Measurements from ENCODE around the gene RELL2. TPM values are rescaled to one million over a fixed set of nuclear protein-coding genes. Genes with fewer than 3 reads are reported as not detected.

RELL2 gene, protein sequence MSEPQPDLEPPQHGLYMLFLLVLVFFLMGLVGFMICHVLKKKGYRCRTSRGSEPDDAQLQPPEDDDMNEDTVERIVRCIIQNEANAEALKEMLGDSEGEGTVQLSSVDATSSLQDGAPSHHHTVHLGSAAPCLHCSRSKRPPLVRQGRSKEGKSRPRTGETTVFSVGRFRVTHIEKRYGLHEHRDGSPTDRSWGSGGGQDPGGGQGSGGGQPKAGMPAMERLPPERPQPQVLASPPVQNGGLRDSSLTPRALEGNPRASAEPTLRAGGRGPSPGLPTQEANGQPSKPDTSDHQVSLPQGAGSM
- total RNA-seq = 4.4 and 5.1 TPM in 2 replicates

GRCh38 chr5:141636413-141637122 lies at the start of gene RELL2, which contains the start of gene HDAC3:
Gene RELL2 (plus strand): TSS chr5:141636997. CDS start chr5:141638226, 1,229 bp downstream.
Gene HDAC3 (minus strand): TSS chr5:141636849. CDS start chr5:141636790, 59 bp downstream.
- Histone ChIP-seq H3K9me3 (ENCODE audit: low read depth, low read length) (no peaks in the 10 kb centered on the region), H3K79me2 (ENCODE audit: insufficient read depth, low read length) (peaks cover 50% of the 10 kb centered on the region), H3K27me3 (ENCODE audit: insufficient read depth, low read length) (no peaks in the 10 kb centered on the region), H3K27ac (ENCODE audit: low read depth, low read length) (peak within 1 kb of the TSS; percentile 79), H3K36me3 (ENCODE audit: insufficient read depth, low read length) (peaks cover 23% of the 10 kb centered on the region), H3K4me2 (ENCODE audit: insufficient read depth, low read length) (peak within 1 kb of the TSS; percentile 100), H4K20me1 (ENCODE audit: insufficient read depth, low read length) (peaks cover 45% of the 10 kb centered on the region), H3K4me3 (ENCODE audit: insufficient read depth, low read length) (peak within 1 kb of the TSS; percentile 90), H3K4me1 (ENCODE audit: insufficient read depth, low read length) (peaks cover 22% of the 10 kb centered on the region), H2AFZ (ENCODE audit: low read length) (peak within 1 kb of the TSS; percentile 92)
- TF ChIP-seq, protein P1, sequence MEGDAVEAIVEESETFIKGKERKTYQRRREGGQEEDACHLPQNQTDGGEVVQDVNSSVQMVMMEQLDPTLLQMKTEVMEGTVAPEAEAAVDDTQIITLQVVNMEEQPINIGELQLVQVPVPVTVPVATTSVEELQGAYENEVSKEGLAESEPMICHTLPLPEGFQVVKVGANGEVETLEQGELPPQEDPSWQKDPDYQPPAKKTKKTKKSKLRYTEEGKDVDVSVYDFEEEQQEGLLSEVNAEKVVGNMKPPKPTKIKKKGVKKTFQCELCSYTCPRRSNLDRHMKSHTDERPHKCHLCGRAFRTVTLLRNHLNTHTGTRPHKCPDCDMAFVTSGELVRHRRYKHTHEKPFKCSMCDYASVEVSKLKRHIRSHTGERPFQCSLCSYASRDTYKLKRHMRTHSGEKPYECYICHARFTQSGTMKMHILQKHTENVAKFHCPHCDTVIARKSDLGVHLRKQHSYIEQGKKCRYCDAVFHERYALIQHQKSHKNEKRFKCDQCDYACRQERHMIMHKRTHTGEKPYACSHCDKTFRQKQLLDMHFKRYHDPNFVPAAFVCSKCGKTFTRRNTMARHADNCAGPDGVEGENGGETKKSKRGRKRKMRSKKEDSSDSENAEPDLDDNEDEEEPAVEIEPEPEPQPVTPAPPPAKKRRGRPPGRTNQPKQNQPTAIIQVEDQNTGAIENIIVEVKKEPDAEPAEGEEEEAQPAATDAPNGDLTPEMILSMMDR (IDR thresholded peaks at IDR 0.05; ENCODE audit: extremely low read depth, low read depth, low read length) = no peak
- DNase-seq (ENCODE audit: insufficient read length, low spot score, missing footprints) = peak; percentile 100

DNA sequence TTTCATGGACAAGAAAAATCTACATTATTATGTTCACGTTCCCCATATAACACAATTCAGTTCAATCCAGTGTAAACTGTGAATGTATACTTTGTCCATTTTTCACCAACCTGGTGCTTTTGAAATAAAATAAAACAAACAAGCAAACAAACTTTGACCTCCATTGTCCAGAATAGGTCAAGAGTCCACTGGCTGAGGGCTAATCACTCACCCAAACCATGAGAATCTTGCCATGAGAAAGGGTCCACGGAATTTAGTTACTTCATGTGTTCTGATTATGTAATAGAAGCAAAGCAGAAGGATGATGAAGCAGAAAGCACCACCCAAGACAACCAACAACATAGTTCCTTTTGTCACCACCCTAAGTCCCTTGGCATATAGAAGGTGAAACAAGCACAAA lies 46.7 kb upstream of the RELL2 start:
- H4K20me1 ChIP-seq (ENCODE audit: insufficient read depth, low read length) = peaks cover 6% of the 10 kb centered on the region
- no peak for DNase-seq (ENCODE audit: insufficient read length, low spot score, missing footprints)
- H3K4me3 ChIP-seq (ENCODE audit: insufficient read depth, low read length) = no peak overlapping the region
- H3K27ac ChIP-seq (ENCODE audit: low read depth, low read length) = no peak overlapping the region
- peaks cover 19% of the 10 kb centered on the region for H3K36me3 ChIP-seq (ENCODE audit: insufficient read depth, low read length)
- H2AFZ ChIP-seq (ENCODE audit: low read length) = no peak overlapping the region
- no peak overlapping the region for H3K4me2 ChIP-seq (ENCODE audit: insufficient read depth, low read length)
- peaks cover 63% of the 10 kb centered on the region for H3K79me2 ChIP-seq (ENCODE audit: insufficient read depth, low read length)
- H3K27me3 ChIP-seq (ENCODE audit: insufficient read depth, low read length) = no peaks in the 10 kb centered on the region
- no peaks in the 10 kb centered on the region for H3K4me1 ChIP-seq (ENCODE audit: insufficient read depth, low read length)
- TF ChIP-seq, protein P1 (IDR thresholded peaks at IDR 0.05; ENCODE audit: extremely low read depth, low read depth, low read length) = no peak
- H3K9me3 ChIP-seq (ENCODE audit: low read depth, low read length) = no peaks in the 10 kb centered on the region

DNA sequence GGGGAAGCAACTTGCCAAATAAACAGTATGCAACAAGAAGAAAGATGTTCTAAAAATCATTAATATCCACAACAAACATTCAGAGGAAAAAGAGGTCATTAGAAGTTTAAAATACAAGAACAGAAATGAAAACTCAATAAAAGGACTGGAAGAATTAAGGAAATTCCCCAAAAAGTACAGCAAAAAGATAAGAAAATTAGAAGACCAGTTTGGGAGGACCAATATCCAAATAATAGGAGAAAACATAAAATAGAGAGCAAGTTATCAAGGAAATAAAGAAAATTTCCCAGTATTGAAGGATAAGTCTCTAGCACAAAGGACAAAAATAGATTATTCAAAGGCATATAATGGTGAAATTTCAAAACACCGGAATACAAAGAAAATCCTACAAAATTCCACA lies 39.9 kb upstream of the RELL2 start:
- Histone ChIP-seq H3K27me3 (ENCODE audit: insufficient read depth, low read length) (no peaks in the 10 kb centered on the region), H3K27ac (ENCODE audit: low read depth, low read length) (no peak overlapping the region), H3K9me3 (ENCODE audit: low read depth, low read length) (no peaks in the 10 kb centered on the region), H3K4me3 (ENCODE audit: insufficient read depth, low read length) (no peak overlapping the region), H3K36me3 (ENCODE audit: insufficient read depth, low read length) (no peaks in the 10 kb centered on the region), H4K20me1 (ENCODE audit: insufficient read depth, low read length) (no peaks in the 10 kb centered on the region), H3K4me1 (ENCODE audit: insufficient read depth, low read length) (peaks cover 12% of the 10 kb centered on the region), H3K4me2 (ENCODE audit: insufficient read depth, low read length) (no peak overlapping the region), H2AFZ (ENCODE audit: low read length) (no peak overlapping the region), H3K79me2 (ENCODE audit: insufficient read depth, low read length) (peaks cover 72% of the 10 kb centered on the region)
- TF ChIP-seq, protein P1 (IDR thresholded peaks at IDR 0.05; ENCODE audit: extremely low read depth, low read depth, low read length) = no peak
- no peak for DNase-seq (ENCODE audit: insufficient read length, low spot score, missing footprints)

GRCh38 chr5:141597394-141597793 lies 39.4 kb upstream of the RELL2 start:
- Histone ChIP-seq H4K20me1 (ENCODE audit: insufficient read depth, low read length) (no peaks in the 10 kb centered on the region), H3K9me3 (ENCODE audit: low read depth, low read length) (no peaks in the 10 kb centered on the region), H3K27ac (ENCODE audit: low read depth, low read length) (no peak overlapping the region), H3K27me3 (ENCODE audit: insufficient read depth, low read length) (no peaks in the 10 kb centered on the region), H3K79me2 (ENCODE audit: insufficient read depth, low read length) (peaks cover 77% of the 10 kb centered on the region), H2AFZ (ENCODE audit: low read length) (no peak overlapping the region), H3K4me1 (ENCODE audit: insufficient read depth, low read length) (peaks cover 12% of the 10 kb centered on the region), H3K4me3 (ENCODE audit: insufficient read depth, low read length) (no peak overlapping the region), H3K4me2 (ENCODE audit: insufficient read depth, low read length) (no peak overlapping the region), H3K36me3 (ENCODE audit: insufficient read depth, low read length) (no peaks in the 10 kb centered on the region)
- TF ChIP-seq, protein P1 (IDR thresholded peaks at IDR 0.05; ENCODE audit: extremely low read depth, low read depth, low read length) = no peak
- DNase-seq (ENCODE audit: insufficient read length, low spot score, missing footprints) = no peak
